Neuronal stem cell (in vitro differentiated cells): ENCODE results near the gene RAB11FIP4.

Experiments used
- DNase-seq: peaks from one replicate; pipeline ENCODE4 v3.0.0-alpha.2; 2013; ENCODE audit warnings: low spot score
- H2AFZ ChIP-seq: one replicate; pipeline ENCODE4 v1.6.1; 2013; ENCODE audit warnings: mild to moderate bottlenecking, low read length, inconsistent platforms
- H2AK5ac ChIP-seq: 2 replicates; pipeline ENCODE4 v1.6.1; 2013; ENCODE audit warnings: low read depth, mild to moderate bottlenecking, inconsistent platforms, low read length, moderate library complexity, mixed read lengths
- H2BK120ac ChIP-seq: 2 replicates; pipeline ENCODE4 v1.6.1; 2013; ENCODE audit warnings: low read depth, mild to moderate bottlenecking, inconsistent platforms, low read length, moderate library complexity, mixed read lengths
- H2BK12ac ChIP-seq: one replicate; pipeline ENCODE4 v1.6.1; 2013; ENCODE audit warnings: low read length, inconsistent platforms
- H2BK15ac ChIP-seq: 2 replicates; pipeline ENCODE4 v1.6.1; 2013; ENCODE audit warnings: mild to moderate bottlenecking, low read length, inconsistent platforms, mixed read lengths
- H2BK5ac ChIP-seq: one replicate; pipeline ENCODE4 v1.6.1; 2013; ENCODE audit warnings: inconsistent platforms, mild to moderate bottlenecking, low read length, moderate library complexity
- H3K14ac ChIP-seq: one replicate; pipeline ENCODE4 v1.6.1; 2013; ENCODE audit warnings: low read length, inconsistent platforms
- H3K18ac ChIP-seq: 2 replicates; pipeline ENCODE4 v1.6.1; 2013; ENCODE audit warnings: low read length, inconsistent platforms
- H3K23ac ChIP-seq: 2 replicates; pipeline ENCODE4 v1.6.1; 2013; ENCODE audit warnings: low read depth, mild to moderate bottlenecking, mixed read lengths, low read length, inconsistent platforms; ENCODE audit not compliant: poor library complexity
- H3K27ac ChIP-seq: replicated peaks from 3 replicates; pipeline ENCODE4 v1.5.1; 2013; ENCODE audit warnings: low read length, inconsistent platforms
- H3K27me3 ChIP-seq, 3 experiments: 2 replicates each; pipeline ENCODE4 v1.6.1; 2013; ENCODE audit warnings: low read length in 3 of 3, mild to moderate bottlenecking in 2 of 3, inconsistent platforms in 1 of 3, low read depth in 1 of 3, mixed read lengths in 1 of 3, moderate library complexity in 1 of 3; ENCODE audit not compliant: control insufficient read depth in 3 of 3, insufficient read depth in 3 of 3
- H3K36me3 ChIP-seq, 2 donors: replicated peaks in 1 of 2; 2 replicates each; pipeline ENCODE4 v1.6.1; 2013; ENCODE audit warnings: low read length in 2 of 2; ENCODE audit not compliant: control insufficient read depth in 2 of 2, insufficient read depth in 2 of 2
- H3K4ac ChIP-seq: 2 replicates; pipeline ENCODE4 v1.6.1; 2013; ENCODE audit warnings: inconsistent platforms, mild to moderate bottlenecking, low read length, moderate library complexity
- H3K4me1 ChIP-seq, 2 donors: 1 replicate in 1 of 2; 2 replicates in 1 of 2; pipeline ENCODE4 v1.6.1; 2013; ENCODE audit warnings: low read length in 2 of 2, low read depth in 1 of 2; ENCODE audit not compliant: control insufficient read depth in 2 of 2, insufficient read depth in 1 of 2
- H3K4me2 ChIP-seq: one replicate; pipeline ENCODE4 v1.6.1; 2013; ENCODE audit warnings: mild to moderate bottlenecking, low read length, inconsistent platforms; ENCODE audit not compliant: insufficient read depth, poor library complexity, severe bottlenecking
- H3K4me3 ChIP-seq, 2 donors: 2 replicates each; pipeline ENCODE4 v1.5.1; 2013; ENCODE audit warnings: low read length in 2 of 2, mild to moderate bottlenecking in 2 of 2, inconsistent platforms in 1 of 2, moderate library complexity in 1 of 2
- H3K79me1 ChIP-seq: one replicate; pipeline ENCODE4 v1.6.1; 2013; ENCODE audit warnings: low read depth, mild to moderate bottlenecking, inconsistent platforms, low read length, moderate library complexity
- H3K9ac ChIP-seq: one replicate; pipeline ENCODE4 v1.6.1; 2013; ENCODE audit warnings: mild to moderate bottlenecking, low read depth, low read length, inconsistent platforms; ENCODE audit not compliant: poor library complexity
- H3K9me3 ChIP-seq, 2 donors: replicated peaks in 1 of 2; 2 replicates each; pipeline versions ENCODE3 to v1.6.1; 2013; ENCODE audit warnings: low read length in 2 of 2, mild to moderate bottlenecking in 2 of 2, inconsistent platforms in 1 of 2, low read depth in 1 of 2, mixed read lengths in 1 of 2, moderate library complexity in 1 of 2; ENCODE audit not compliant: control insufficient read depth in 2 of 2, insufficient read depth in 1 of 2
- H4K8ac ChIP-seq: one replicate; pipeline ENCODE4 v1.6.1; 2013; ENCODE audit warnings: low read depth, mild to moderate bottlenecking, inconsistent platforms, low read length, moderate library complexity
- H4K91ac ChIP-seq: one replicate; pipeline ENCODE4 v1.6.1; 2013; ENCODE audit warnings: low read length, low read depth, mild to moderate bottlenecking, inconsistent platforms; ENCODE audit not compliant: poor library complexity
- whole genome bisulfite sequencing, 2 donors: extraction: QIAGEN DNeasy Blood & Tissue Kit; methylation state at CpG; one replicate each; pipeline ENCODE4 v1.1.7; 2013; ENCODE audit warnings: missing lambda C conversion rate in 2 of 2, mixed read lengths in 1 of 2; ENCODE audit not compliant: insufficient read length in 2 of 2, insufficient replicate concordance in 1 of 2; ENCODE audit errors: extremely low coverage in 2 of 2; 5-methylcytosine and 5-hydroxymethylcytosine counted together

The RAB11FIP4 gene

DNA sequence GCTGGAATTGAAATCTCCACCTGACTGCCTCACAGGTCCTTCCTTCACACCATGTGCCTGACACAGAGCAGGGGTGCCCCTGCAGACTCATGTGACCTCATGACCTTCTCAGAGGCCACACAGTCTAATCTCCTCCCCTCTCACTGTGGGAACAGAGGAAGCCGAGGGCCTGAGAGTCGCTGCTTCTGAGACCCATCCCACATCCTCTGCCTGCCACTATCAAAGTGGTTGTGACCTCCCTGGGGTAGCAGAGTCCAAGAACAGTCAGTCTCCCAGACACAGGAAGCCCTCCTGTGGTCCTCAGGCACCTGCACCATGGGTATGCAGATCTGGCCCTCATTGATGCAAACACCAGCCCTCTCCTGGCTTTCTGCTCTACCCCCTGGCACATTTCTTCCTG is 78.5 kb downstream of the RAB11FIP4 start:
- Histone ChIP-seq H3K79me1 (no peaks in the 10 kb centered on the region), H3K27ac (no peak overlapping the region), H3K4me1 (peaks cover 15 to 26% of the 10 kb centered on the region in 2 donors), H3K9me3 (no peaks in the 10 kb centered on the region), H2BK120ac (no peak overlapping the region), H3K36me3 (no peaks in the 10 kb centered on the region), H2BK5ac (no peak overlapping the region), H3K9ac (no peak overlapping the region), H3K23ac (no peak overlapping the region), H2BK12ac (no peak overlapping the region), H3K27me3 (peaks cover 0 to 5% (median 3%) of the 10 kb centered on the region in 3 experiments), H4K91ac (no peak overlapping the region), H3K14ac (no peak overlapping the region), H3K4me3 (no peak overlapping the region), H2AK5ac (peak overlapping the region; percentile 3), H2BK15ac (no peak overlapping the region), H2AFZ (peak overlapping the region; percentile 1), H3K18ac (peak overlapping the region; percentile 4), H4K8ac (no peak overlapping the region), H3K4ac (no peak overlapping the region), H3K4me2 (no peak overlapping the region)
- WGBS, 2 donors = no CpG with 5 or more reads among the region's 2 CpGs
- DNase-seq = no peak

DNA sequence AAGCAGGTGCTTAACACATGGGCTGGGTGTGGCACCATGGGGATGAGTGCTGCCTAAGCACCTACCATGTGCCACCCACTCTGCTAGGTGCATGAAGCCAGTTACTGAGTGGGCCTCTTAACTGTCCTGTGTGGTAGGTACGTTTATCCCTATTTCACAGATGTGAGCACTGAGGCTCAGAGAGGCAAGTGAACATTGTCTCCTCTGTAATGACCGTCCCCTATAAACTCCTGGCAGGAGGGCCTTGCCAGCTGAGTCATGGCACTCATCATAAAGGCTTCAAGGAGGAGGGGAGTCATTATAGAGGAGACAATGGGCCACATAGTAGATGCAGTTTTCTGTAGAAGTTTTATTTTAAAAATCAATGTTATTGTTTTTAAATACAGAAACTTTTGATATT is 79.1 kb downstream of the RAB11FIP4 start:
- Histone ChIP-seq H3K4me3 (no peak overlapping the region), H2AFZ (no peak overlapping the region), H4K91ac (no peak overlapping the region), H2AK5ac (peak overlapping the region; percentile 3), H2BK15ac (no peak overlapping the region), H2BK5ac (no peak overlapping the region), H3K27ac (no peak overlapping the region), H3K18ac (no peak overlapping the region), H3K14ac (no peak overlapping the region), H3K36me3 (no peaks in the 10 kb centered on the region), H2BK12ac (no peak overlapping the region), H3K79me1 (no peaks in the 10 kb centered on the region), H3K4ac (no peak overlapping the region), H3K4me1 (peaks cover 15 to 26% of the 10 kb centered on the region in 2 donors), H3K9ac (no peak overlapping the region), H3K23ac (no peak overlapping the region), H3K4me2 (no peak overlapping the region), H4K8ac (no peak overlapping the region), H3K27me3 (peaks cover 0 to 10% (median 3%) of the 10 kb centered on the region in 3 experiments), H2BK120ac (no peak overlapping the region), H3K9me3 (no peaks in the 10 kb centered on the region)
- WGBS, 2 donors = no CpG with 5 or more reads among the region's 2 CpGs
- no peak for DNase-seq

DNA sequence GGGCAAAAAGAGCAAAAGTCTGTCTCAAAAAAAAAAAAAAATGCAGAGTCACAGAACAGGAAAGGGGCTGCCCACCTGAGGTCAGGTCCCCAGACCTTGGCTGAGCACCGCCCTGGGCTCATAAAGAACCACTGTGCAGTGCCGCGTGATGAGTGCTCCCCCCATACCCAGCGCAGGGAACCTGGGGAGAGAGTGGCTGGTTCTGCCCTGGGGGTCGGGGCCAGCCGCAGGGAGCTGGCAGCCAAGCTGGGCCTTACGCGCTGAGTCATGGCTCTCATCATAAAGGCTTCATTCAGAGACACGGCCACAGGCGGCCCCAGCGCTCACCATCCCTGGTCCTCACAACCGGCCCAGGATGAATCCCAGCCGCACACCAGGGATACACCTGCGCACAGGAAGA is 80.7 kb downstream of the RAB11FIP4 start:
- no peak for DNase-seq
- Histone ChIP-seq H2AK5ac (no peak overlapping the region), H3K4ac (no peak overlapping the region), H3K4me1 (peaks cover 15 to 26% of the 10 kb centered on the region in 2 donors), H3K18ac (peak overlapping the region; percentile 89), H3K14ac (peak overlapping the region; percentile 32), H3K79me1 (no peaks in the 10 kb centered on the region), H3K4me2 (no peak overlapping the region), H3K4me3 (no peak overlapping the region), H2BK15ac (no peak overlapping the region), H3K27ac (no peak overlapping the region), H2BK12ac (no peak overlapping the region), H3K9me3 (no peaks in the 10 kb centered on the region), H4K91ac (no peak overlapping the region), H3K36me3 (no peaks in the 10 kb centered on the region), H3K23ac (peak overlapping the region; percentile 32), H2BK120ac (no peak overlapping the region), H2AFZ (no peak overlapping the region), H4K8ac (no peak overlapping the region), H3K9ac (no peak overlapping the region), H3K27me3 (peaks cover 0 to 16% (median 3%) of the 10 kb centered on the region in 3 experiments), H2BK5ac (no peak overlapping the region)
- WGBS, 2 donors = no CpG with 5 or more reads among the region's 14 CpGs

DNA sequence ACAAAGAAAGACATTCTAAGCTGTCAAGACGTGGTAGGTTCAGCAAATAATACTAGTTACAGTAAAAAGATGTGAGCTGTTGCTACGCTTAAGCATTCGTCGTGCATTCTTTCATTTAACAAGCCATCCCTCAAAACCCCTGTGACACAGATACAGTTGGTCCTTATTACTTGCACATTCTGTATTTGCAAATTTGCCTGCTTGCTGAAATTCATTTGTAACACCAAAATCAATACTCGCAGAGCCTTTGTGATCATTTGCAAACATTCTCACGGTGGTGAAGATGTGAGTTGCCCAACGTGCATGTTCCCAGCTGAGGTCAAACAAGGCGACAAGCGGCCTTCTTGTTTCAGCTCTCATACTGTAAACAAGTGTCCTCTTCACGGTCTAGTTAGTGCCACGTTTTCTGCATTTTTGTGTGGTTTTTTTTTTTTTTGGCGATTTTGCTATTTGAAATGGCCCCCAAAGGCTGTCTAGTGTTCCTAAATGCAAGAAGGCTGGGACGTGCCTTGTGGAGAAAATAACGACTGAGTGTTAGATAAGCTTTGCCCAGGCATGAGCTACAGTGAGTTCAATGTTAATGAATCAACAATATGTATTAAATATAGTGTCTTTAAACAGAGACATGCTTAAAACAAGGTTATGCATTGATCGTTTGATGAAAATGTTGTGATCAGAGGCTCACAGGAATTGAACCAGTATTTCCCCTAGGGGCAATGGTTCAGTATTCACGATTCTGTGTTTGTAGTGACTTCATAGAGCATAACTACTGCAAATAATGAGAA is 84.1 kb downstream of the RAB11FIP4 start:
- Histone ChIP-seq H3K27ac (no peak overlapping the region), H3K79me1 (no peaks in the 10 kb centered on the region), H2BK5ac (no peak overlapping the region), H3K23ac (no peak overlapping the region), H3K9ac (no peak overlapping the region), H3K14ac (no peak overlapping the region), H3K27me3 (peaks cover 0 to 33% (median 0%) of the 10 kb centered on the region in 3 experiments), H2AFZ (no peak overlapping the region), H3K36me3 (no peaks in the 10 kb centered on the region), H2BK120ac (no peak overlapping the region), H2AK5ac (no peak overlapping the region), H3K18ac (no peak overlapping the region), H3K4me2 (no peak overlapping the region), H3K4me1 (peaks cover 0 to 6% of the 10 kb centered on the region in 2 donors), H2BK12ac (no peak overlapping the region), H3K4me3 (no peak overlapping the region), H4K91ac (no peak overlapping the region), H2BK15ac (no peak overlapping the region), H3K4ac (no peak overlapping the region), H3K9me3 (no peaks in the 10 kb centered on the region), H4K8ac (no peak overlapping the region)
- no CpG with 5 or more reads among the region's 16 CpGs for WGBS, 2 donors
- DNase-seq = no peak
